ENCODE measurements around the gene SLITRK3. TPM values are rescaled to one million over a fixed set of nuclear protein-coding genes. Genes with fewer than 3 reads are reported as not detected.
"Not testable (repeated sequence)": the region's sequence is repeated elsewhere in the genome, so short reads cannot be mapped to it uniquely, and the experiment has no call there.

The SLITRK3 gene
- total RNA-seq, 8 experiments from 2014 or later, result 0.10 to 8.4 (median 3.2) TPM; not detected in 1

DNA sequence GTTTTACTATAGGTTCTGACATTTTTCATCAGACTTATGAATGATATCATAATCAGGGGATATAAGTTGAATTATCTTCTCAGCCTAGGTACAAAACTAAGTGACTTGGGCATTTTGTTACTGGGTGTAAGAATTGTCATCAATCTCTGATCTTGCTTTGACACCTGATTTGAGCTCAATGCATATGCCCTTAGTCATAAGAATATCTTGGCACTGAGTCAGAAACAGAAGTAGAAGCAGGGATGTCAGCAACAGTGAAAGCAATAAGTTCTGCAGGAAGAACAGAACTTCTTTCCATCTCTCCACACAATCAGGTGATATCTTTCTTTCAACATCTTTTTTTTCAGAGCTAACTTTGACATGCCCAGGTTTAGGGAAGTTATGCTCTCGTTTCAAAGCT lies 14.6 kb downstream of the SLITRK3 start:
- in situ Hi-C loops (cut with MboI; ENCODE audit: low pct_unique_long_range_greater_than_20kb in 2 of 9, low sequenced_read_pairs in 9 of 9, unreplicated experiment in 9 of 9), result no loop called here
- no peaks in the 10 kb centered on the region for H3K4me1 ChIP-seq (replicated peaks in 1 of 2)
- no peak overlapping the region for H3K4me3 ChIP-seq
- no peak for ATAC-seq (replicated peaks in 6 of 8)
- H3K27ac ChIP-seq, result no peak overlapping the region
- 0 to 100% (median 33%) methylated on average over 1 of the region's 1 CpG; no CpG with 5 or more reads in 2 of the 10 experiments for WGBS, 10 experiments

DNA sequence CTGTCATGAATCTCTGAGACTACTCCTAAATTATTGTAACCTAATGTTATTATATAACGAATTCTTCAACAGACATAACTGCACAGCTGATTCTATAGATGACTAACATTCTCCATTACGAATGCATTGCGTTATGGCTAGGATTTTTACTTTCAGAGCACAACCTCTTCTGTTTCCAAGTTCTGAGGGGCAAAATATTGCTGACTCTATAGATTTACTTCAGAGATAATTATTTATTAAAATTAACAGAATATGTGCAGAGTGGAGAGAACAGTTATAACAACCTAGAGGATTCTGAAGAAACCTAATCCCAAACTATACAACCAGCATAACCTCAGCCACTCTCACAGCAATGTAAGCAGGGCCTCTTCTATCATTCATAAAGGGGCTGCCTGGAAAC lies 25.9 kb downstream of the SLITRK3 start:
- WGBS, 10 experiments, result 0 to 100% (median 90%) methylated on average over 1 to 3 of the region's 3 CpGs; no CpG with 5 or more reads in 1 of the 10 experiments
- Histone ChIP-seq H3K4me1 (replicated peaks in 1 of 2) (no peaks in the 10 kb centered on the region), H3K27ac (no peak overlapping the region), H3K4me3 (no peak overlapping the region)
- in situ Hi-C loops (cut with MboI; ENCODE audit: low pct_unique_long_range_greater_than_20kb in 2 of 9, low sequenced_read_pairs in 9 of 9, unreplicated experiment in 9 of 9), result no loop called here
- ATAC-seq (replicated peaks in 6 of 8), result no peak

DNA sequence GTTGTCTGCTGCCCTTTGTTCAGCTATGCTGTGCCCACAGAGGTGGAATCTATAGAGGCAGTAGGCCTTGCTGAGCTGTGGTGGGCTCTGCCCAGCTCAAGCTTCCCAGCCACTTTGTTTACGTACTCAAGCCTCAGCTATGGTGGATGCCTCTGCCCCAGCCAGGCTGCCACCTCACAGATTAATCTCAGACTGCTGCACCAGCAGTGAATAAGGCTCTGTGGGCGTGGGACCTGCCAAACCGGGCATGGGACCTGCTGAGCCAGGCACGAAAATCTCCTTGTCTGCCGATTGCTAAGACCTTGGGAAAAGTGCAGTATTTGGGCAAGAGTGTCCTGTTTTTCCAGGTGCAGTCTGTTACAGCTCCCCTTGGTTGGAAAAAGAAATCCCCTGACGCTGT lies 26.8 kb downstream of the SLITRK3 start:
- in situ Hi-C loops (cut with MboI; ENCODE audit: low pct_unique_long_range_greater_than_20kb in 2 of 9, low sequenced_read_pairs in 9 of 9, unreplicated experiment in 9 of 9), result no loop called here
- WGBS, 10 experiments, result 46 to 100% (median 93%) methylated on average over 1 to 5 of the region's 6 CpGs; no CpG with 5 or more reads in 3 of the 10 experiments
- Histone ChIP-seq H3K4me3 (no peak overlapping the region), H3K27ac (no peak overlapping the region), H3K4me1 (replicated peaks in 1 of 2) (no peaks in the 10 kb centered on the region)
- ATAC-seq (replicated peaks in 6 of 8), result no peak

DNA sequence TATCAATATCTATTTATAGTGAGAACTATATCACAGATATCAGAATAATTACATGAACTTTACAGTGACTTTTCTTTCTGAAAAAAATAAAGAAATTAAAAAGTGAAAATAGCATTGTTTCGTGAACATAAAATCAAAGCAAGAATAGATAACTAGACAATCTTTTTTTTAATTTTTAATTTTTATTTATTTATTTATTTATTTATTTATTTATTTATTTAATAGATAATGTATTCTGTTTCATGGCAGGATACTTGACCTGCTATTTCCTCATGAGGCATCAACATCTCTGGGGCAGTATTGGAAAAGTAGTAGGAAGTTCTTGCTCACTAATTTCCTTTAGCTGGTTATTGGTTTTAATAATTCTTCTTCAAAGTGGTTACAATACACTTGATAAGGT lies 33.3 kb downstream of the SLITRK3 start:
- in situ Hi-C loops (cut with MboI; ENCODE audit: low pct_unique_long_range_greater_than_20kb in 2 of 9, low sequenced_read_pairs in 9 of 9, unreplicated experiment in 9 of 9), result no loop called here
- ATAC-seq (replicated peaks in 6 of 8), result no peak
- 0 to 100% (median 65%) methylated on average over 1 of the region's 1 CpG for WGBS, 10 experiments
- Histone ChIP-seq H3K4me3 (no peak overlapping the region), H3K27ac (no peak overlapping the region), H3K4me1 (replicated peaks in 1 of 2) (no peaks in the 10 kb centered on the region)

DNA sequence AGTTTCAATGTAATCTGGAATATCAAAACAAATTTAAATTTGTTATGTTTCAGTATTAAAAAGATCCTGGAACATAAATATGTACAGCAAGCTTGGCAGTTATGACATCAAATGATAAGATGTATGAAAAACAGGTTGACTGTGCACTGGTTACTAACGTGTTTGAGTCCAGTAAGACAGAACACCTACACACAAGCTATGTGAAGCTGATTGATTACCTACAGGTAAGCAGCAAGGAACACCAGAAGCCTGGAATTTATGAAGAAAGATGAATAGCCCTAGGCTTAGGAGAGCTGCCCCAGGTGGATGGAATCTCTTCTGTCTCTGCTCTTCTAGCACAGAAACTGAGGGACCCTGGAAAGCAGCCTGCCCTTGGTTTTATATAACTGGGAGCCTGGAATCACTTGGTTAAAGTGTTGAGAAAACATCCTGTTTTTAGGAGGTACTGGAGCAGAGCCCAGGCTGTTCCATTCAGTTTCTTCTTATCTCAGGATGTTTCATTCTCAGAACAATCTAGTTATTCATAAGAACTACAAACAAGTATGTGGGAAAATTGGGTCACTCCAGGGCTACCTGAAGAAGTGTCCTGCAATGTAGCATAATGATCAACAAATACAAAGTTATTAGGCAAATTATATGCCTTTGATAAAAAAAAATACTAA lies 36.3 kb downstream of the SLITRK3 start:
- no peaks in the 10 kb centered on the region for H3K4me1 ChIP-seq (replicated peaks in 1 of 2)
- ATAC-seq (replicated peaks in 6 of 8), result no peak
- in situ Hi-C loops (cut with MboI; ENCODE audit: low pct_unique_long_range_greater_than_20kb in 2 of 9, low sequenced_read_pairs in 9 of 9, unreplicated experiment in 9 of 9), result no loop called here

DNA sequence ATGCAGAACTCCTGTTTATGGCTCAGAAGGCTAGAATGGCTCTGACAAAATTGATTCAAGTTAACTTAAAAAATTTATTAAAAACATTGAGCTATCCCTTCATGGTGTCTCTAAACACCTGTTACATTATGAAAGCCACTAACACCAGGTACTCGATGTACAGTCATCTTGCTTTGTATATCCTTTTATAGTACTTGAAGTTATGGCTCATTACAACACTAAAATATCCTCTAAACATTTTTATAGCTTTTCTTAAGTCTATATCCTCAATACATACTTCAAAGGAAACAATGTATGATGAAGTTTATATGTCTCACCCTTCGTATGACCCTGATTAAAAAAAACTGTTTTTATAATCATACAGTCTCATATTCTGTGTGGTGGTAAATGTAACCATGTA lies 38.2 kb downstream of the SLITRK3 start:
- Histone ChIP-seq H3K4me1 (replicated peaks in 1 of 2) (no peaks in the 10 kb centered on the region), H3K4me3 (no peak overlapping the region), H3K27ac (no peak overlapping the region)
- in situ Hi-C loops (cut with MboI; ENCODE audit: low pct_unique_long_range_greater_than_20kb in 2 of 9, low sequenced_read_pairs in 9 of 9, unreplicated experiment in 9 of 9), result no loop called here
- WGBS, 10 experiments, result 0 to 92% (median 40%) methylated on average over 1 to 2 of the region's 2 CpGs; no CpG with 5 or more reads in 1 of the 10 experiments
- no peak for ATAC-seq (replicated peaks in 6 of 8)

More for the DNA sequence above, 36.3 kb downstream of the SLITRK3 start:
- Histone ChIP-seq H3K27ac (no peak overlapping the region), H3K4me3 (no peak overlapping the region)
- 0 to 88% (median 67%) methylated on average over 1 of the region's 1 CpG; no CpG with 5 or more reads in 3 of the 10 experiments for WGBS, 10 experiments

DNA sequence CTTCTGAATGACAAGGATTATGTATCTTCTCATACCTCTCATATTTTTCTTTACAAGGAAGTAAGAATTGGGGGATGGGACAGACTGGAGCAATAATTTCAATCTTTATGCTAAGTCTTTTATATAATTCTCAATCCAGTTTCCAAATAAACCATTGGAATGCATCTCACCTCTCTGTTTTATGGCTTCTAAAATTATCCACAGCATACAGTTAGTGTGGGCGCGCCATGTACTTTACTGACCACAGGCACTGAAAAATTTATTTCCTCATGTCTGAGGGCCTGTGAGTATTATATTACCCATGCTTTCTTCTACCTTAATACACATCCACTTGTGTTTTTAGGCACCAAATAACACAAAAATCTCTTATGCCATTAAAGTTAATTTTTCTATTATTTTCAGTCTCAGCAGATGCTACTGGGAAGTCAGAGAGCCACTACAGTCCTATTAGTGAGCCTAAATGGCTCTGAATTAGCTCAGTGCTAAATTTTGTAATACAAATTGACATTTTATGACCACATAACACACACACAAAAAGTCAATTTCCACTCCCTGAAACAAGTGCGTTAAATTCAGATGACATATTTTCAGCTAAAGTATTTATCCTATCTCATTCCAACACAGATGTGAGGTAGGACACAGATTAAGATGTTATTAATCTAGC lies 39.3 kb downstream of the SLITRK3 start:
- in situ Hi-C loops (cut with MboI; ENCODE audit: low pct_unique_long_range_greater_than_20kb in 2 of 9, low sequenced_read_pairs in 9 of 9, unreplicated experiment in 9 of 9), result no loop called here
- 8 to 100% (median 86%) methylated on average over 1 to 3 of the region's 3 CpGs; no CpG with 5 or more reads in 3 of the 10 experiments for WGBS, 10 experiments
- Histone ChIP-seq H3K27ac (no peak overlapping the region), H3K4me1 (replicated peaks in 1 of 2) (no peaks in the 10 kb centered on the region), H3K4me3 (no peak overlapping the region)
- ATAC-seq (replicated peaks in 6 of 8), result no peak

DNA sequence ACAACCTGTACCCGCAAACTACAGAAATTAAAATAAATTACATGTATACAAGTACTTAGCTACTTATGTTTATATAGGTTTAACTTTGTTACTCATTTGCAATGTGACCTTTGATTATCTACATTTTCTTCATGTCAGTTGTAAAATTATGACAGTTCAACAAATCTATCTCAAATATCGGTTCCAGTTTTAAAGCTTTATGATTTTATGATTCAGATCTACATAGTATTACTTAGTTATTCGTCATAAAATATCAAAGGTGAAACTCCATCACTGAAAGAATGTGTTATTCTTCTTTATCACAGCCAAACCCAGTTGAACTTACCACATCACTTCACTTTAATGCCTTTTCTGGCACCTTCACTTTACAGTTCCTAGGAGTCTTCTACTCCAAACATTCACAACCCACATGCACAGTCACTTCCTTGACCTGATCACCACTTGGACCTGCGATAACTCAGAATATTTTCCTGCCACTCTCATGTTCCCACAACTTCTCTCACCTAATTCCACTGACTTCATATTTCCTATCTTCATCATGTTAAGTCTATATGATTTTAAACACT lies 47.2 kb downstream of the SLITRK3 start:
- Histone ChIP-seq H3K4me1 (replicated peaks in 1 of 2) (peaks cover 0 to 12% of the 10 kb centered on the region in 2 donors), H3K27ac (no peak overlapping the region), H3K4me3 (no peak overlapping the region)
- 36 to 100% (median 90%) methylated on average over 2 to 4 of the region's 4 CpGs; no CpG with 5 or more reads in 1 of the 10 experiments for WGBS, 10 experiments
- in situ Hi-C loops (cut with MboI; ENCODE audit: low pct_unique_long_range_greater_than_20kb in 2 of 9, low sequenced_read_pairs in 9 of 9, unreplicated experiment in 9 of 9), result no loop called here
- no peak for ATAC-seq (replicated peaks in 6 of 8)

DNA sequence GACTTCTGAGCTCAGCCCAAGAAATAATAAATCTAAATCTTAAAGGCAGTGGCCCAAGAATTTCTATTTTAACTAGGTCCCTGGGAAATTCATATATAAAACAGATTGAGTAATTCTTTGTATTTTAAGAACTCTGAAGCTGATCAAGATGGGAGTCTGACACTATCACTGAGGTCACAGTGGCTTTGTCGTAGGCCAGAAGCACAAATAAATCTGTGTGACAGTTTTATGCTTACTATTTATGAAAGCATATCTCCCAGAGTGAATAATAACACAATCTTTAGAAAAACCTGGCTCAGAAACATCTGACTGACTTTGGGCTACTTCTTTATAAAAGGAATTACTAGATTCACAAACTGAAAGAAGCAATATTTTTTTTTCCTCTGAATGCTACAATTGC lies 51.9 kb downstream of the SLITRK3 start:
- ATAC-seq (replicated peaks in 6 of 8), result peak in 3 of 8 experiments; percentile 52 to 75 (median 65)
- 10 to 69% (median 14%) methylated on average over 1 of the region's 1 CpG; no CpG with 5 or more reads in 3 of the 10 experiments for WGBS, 10 experiments
- Histone ChIP-seq H3K27ac (no peak overlapping the region), H3K4me3 (no peak overlapping the region), H3K4me1 (replicated peaks in 1 of 2) (peaks cover 0 to 13% of the 10 kb centered on the region in 2 donors)
- in situ Hi-C loops (cut with MboI; ENCODE audit: low pct_unique_long_range_greater_than_20kb in 2 of 9, low sequenced_read_pairs in 9 of 9, unreplicated experiment in 9 of 9), result no loop called here

DNA sequence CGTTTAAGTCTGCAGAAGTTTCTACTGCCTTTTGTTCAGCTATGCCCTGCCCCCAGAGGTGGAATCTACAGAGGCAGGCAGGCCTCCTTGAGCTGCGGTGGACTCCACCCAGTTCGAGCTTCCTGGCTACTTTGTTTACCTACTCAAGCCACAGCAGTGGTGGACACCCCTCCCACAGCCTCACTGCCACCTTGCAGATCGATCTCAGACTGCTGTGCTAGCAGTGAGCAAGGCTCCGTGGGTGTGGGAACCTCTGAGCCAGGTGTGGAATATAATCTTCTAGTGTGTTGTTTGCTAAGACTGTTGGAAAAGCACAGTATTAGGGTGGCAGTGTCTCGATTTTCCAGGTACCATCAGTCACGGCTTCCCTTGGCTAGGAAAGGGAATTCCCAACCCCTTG lies 56.3 kb downstream of the SLITRK3 start:
- H3K4me1 ChIP-seq (replicated peaks in 1 of 2); H3K4me3 ChIP-seq; H3K27ac ChIP-seq; in situ Hi-C loops (cut with MboI; ENCODE audit: low pct_unique_long_range_greater_than_20kb in 2 of 9, low sequenced_read_pairs in 9 of 9, unreplicated experiment in 9 of 9); ATAC-seq (replicated peaks in 6 of 8): not testable (repeated sequence)
- WGBS, 10 experiments, result 27 to 100% methylated on average over 1 to 2 of the region's 7 CpGs; no CpG with 5 or more reads in 8 of the 10 experiments

Other genes with a start within 250 kb of the SLITRK3 start
- under 1 TPM in 1 of 8 experiments, not detected in 7; 0.04 TPM for gene SI, start 117.9 kb downstream of the SLITRK3 start, total RNA-seq